Stimulated activated CD4-positive, alpha-beta T cell treated with anti-CD3 and anti-CD28 coated beads, Interleukin-1b, Interleukin-23, amount 100 ng/mL, for 4 hours (primary cell): Measurements from ENCODE around the gene SERINC5.
"Not testable (repeated sequence)": the region's sequence is repeated elsewhere in the genome, so short reads cannot be mapped to it uniquely, and the experiment has no call there.

Experiments
- DNase-seq, 2 donors: peaks; one replicate each; pipeline ENCODE4 v3.0.0-alpha.2; 2020; ENCODE audit warnings: low read depth in 2 of 2

Gene SERINC5

DNA sequence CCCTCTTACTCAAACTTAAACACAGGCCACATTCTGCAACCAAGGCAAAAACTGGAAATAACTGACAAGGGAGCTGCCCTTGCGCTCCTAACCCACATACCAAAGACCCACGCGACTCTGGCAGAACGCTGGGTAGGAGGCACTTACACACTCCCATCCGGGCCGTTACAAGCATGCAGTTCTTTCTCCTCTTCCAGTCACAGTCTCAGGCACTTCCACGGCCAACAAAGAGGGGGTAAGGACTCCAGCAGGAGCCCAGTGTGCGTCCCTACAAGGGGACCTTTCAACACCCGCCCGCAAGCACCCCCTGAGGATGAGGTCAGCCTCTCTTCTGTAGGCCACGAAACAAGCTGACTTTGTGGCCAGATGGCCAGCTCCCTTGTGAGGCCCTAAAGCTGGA lies 57.4 kb downstream of the SERINC5 start:
- no peak for DNase-seq

DNA sequence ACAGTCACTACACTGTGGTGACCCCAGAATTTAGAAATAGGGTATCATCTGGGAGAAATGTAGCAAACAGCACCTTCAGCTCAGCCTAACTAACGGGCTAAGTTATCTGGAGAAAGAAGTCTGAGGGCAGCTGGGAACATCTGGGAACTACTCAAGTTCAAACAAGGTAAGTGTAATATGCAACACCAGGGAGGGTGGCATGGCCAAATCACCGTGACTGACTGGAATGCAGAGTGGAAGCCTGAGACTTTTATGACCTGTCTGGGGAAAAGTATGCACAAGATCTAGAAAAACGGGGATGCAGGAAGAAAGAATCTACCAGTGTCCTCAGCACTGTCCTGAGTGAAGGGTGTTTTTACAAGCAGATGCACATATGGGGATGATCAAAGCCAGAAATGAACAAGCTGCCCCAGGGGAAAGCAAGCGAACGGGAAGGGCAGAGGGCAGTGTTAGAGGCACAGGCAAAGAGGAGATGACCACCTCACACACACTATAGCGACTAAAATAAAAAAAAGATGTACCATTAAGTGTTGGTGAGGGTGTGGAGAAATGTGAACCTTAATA lies 59.9 kb downstream of the SERINC5 start:
- no peak for DNase-seq

DNA sequence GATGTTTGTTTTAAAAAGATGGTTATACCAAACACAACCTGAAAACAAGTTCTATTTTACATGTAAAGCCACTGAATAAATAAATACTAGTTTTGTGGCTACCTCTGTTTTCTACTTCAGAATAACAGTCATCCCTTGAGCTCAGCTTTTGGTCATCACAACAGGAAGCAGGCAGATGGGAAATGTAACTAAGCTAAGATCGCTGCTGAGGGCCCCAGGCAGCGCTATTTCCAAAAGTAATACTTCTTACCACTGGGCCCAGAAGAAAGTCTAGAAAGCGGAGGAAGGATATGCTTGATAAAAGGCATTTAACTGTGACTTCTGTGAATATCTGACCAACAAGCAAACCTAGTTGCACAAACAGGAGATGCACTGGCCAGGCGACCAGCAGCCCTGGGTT lies 61.4 kb downstream of the SERINC5 start:
- DNase-seq: no peak

DNA sequence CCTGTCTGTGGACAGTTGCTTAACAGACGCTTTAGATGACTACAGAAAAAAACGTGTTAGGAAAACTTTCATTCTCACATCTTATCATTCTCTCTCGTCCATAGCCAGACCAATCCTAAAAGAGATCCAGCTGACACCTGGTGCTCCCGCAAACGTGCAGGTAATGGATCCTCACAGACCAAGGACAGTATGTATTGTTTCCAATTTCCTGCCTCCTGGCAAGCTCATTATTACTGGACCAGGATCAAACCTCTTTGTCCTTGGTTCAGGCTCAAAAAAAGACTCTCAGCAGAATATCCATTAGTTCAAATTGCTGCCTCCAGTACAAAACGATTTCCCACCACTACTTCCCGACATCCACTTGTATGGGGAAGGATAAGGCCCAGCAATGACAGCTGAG lies 62.4 kb downstream of the SERINC5 start:
- DNase-seq: no peak

DNA sequence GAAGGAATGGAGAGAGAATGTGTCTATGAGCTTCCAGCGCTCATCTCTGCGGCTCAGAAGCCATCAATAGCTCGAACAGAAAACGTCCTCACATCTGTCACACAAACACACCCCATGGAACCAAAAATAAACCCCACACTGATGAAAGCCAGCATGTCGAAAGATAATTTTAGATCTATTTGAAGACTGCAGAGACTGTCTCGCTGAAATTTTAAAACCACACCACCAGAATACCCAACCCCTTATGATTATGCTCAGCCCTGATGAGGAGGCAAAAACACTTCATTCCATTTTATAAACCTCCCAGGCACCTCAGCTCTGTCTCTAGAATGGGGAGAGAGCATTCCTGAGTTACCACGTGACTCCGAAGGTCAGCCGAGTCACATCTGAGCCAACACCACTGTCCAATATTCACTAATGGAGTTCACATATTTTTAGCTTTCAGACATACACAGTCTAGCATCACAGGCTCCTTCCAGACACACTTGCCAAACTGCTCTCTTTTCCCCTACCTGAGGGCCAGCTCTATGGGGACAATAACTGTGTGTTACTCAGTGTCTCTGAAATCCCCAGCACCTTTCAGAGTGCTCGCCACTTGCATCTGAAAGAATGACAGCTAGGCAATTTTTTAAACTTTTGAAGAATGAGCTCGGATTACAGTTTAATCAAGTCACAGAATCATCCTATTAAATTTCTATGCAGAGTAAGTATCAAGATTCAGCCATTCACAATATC lies 63.2 kb downstream of the SERINC5 start:
- DNase-seq: no peak

DNA sequence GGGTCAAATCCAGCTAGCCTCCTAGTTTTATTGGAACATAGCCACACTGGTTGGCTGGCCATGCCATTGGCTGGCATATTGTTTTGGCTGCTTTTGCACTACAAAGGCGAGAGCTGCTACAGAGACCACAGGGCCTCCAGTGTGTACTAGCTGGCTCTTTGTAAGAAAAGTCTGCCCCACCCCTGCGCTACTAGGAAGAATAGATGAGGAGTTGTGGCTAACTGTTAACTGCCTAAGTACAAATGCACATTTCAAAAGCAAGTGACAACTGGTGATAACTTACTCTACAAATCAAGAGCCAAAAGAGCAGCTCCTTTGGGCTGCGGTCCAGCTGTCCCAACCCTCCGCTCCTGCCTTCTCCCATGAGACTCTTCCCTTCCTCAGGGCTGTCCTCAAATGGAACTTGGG lies 63.9 kb downstream of the SERINC5 start:
- no peak for DNase-seq

DNA sequence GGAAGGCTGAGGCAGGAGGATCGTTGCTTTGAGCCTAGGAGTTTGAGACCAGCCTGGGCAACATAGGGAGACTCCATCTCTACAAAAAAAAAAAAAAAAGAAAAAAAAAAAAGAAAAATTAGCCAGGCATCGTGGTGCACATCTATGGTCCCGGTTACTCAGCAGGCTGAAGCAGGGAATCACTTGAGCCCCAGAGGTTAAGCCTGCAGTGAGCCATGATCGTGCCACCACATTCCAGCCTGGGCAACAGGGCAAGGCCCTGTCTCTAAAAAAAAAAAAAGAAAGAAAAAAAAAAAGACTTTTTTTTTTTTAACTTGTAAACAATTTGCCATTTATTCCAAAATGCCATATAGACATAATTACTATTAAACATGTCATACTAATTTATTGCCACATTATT lies 64.5 kb downstream of the SERINC5 start:
- no peak for DNase-seq

DNA sequence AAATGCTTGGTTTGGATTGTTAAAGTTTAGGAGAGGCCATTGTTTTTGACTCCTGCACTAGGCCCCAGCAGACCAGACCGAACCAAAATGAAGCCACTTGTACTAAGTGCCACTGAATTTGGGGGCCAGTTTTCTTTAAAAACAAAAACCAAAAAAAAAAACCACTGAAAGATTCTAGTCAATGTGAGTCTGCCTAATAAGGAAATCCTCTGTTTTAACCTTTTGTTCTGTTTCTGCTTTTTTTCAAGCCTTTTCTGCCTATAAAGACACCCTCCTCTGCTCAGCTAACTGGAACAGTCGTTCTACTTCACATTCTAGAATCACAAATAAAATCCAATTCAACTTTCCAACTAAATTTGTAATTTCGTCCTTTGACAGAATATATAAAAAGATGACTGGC lies 64.9 kb downstream of the SERINC5 start:
- no peak for DNase-seq

DNA sequence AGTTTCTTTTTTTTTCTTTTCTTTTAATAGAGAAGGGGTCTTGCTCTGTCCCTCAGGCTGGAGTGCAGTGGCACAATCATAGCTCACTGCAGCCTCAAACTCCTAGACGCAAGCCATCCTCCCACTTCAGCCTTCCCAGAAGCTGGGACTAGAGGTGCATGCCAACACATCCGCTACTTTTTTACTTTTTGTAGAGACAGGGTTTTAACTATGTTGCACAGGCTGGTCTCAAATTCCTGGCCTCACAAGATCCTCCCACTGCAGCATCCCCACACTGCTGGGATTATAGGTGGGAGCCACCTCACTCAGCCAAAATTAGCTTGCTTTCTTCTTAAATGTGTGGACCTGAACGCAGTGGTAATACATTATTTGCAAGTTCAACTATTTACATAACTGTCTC lies 66.1 kb downstream of the SERINC5 start:
- DNase-seq: no peak

DNA sequence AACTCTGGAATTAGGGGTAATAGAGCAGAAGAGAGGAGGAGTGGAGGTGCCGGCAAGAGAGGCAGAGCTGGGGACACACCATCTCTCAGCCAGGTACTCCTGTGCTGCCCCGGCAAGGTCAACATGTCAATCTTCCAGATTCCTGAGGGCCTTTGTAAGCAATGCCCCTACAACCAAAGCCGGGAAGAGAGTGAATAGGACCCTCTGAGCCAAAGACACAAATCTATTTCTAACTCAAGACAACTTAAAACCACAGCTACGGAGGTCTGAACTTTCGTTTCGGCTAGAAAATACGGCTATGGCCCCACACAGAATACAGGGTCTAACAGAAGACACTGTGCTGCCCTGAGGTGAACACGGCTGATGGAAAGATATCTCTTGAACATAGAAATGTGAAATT lies 66.6 kb downstream of the SERINC5 start:
- DNase-seq: no peak

DNA sequence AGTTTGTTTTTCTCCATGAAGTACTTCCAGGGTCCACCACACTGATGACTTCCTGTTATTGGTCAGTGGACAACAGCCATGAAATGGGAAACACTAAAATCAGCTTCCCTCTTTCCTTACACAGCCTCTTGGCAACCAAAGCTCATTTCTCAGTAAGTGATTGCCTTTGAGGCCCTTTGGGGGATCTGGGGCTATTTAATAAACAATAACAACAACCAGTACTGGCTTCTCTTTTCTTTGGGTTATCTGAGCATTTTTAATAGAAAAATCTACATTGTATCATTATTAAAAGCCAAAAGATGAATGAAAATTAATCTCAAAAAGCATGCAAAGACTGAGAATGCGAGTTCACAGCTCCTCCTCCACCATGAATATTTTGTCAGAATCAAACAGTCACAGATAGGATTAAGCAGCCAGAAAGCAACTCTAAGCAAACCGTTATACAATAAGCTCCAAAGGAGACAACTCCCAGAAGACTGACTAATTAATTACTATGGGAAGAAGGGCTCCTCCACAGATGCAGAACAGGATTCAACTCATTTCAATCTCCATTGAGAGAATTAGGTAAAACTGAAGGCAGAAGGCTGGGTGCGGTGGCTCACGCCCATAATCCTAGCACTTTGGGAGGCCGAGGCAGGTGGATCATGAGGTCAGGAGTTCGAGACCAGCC lies 68.3 kb downstream of the SERINC5 start:
- DNase-seq: no peak

DNA sequence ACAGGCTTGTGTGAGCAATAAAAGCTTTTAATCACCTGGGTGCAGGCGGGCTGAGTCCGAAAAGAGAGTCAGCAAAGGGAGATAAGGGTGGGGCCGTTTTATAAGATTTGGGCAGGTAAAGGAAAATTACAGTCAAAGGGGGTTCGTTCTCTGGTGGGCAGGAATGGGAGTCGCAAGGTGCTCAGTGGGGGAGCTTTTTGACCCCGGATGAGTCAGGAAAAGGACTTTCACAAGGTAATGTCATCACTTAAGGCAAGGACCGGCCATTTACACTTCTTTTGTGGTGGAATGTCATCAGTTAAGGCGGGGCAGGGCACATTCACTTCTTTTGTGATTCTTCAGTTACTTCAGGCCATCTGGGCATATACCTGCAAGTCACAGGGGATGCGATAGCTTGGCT lies 70.3 kb downstream of the SERINC5 start:
- not testable (repeated sequence) for DNase-seq

DNA sequence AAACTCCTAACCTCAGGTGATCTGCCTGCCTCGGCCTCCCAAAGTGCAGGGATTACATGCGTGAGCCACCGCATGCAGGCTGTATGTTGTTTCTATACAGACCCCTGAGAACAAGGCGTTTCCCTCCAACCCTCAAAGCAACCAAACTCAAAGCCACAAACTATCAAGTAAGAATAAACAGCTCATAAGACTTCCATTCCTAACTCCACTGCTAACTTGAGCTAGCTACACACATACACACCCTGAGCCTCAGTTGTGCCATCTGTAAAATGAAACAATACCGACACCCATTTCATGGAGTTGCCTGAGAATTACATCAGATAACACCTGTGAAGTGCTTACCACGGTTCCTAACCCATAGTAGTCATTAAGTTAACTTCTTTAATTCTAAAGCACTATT lies 70.8 kb downstream of the SERINC5 start:
- no peak for DNase-seq

DNA sequence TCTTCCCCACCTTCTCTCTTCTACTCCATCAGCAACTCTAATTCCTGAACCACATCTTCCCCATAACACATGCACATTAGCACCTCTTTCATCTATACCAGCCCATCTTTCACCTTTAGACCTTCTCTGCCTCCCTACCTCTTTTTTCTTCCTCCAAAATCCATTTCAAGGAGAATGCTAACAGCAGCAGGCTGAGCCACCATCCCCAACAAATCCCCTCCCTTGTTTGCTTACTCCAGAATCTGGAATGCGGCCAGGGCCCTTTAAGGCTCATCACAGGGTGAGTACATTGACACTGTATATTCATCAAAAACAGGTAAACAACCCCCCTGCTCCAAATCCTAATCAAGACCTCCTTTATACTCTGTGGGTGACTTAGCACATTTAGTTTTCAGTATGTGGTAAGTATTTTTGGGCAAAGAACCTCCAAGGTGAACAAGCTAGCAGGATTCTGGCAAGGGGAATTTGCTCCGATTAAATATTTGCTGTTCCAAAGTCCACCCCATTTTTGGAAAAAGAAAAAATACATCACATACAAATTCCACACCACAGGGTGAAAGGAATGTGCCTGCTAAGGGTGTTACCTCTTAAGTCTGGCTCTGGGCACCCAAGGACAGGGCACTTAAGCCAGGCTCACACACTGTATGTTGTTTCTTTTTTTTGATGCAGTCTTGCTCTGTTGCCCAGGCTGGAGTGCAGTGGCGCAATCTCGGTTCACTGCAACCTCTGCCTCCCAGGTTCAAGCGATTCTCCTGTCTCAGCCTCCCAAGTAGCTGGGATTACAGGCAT lies 71.4 kb downstream of the SERINC5 start:
- no peak for DNase-seq

DNA sequence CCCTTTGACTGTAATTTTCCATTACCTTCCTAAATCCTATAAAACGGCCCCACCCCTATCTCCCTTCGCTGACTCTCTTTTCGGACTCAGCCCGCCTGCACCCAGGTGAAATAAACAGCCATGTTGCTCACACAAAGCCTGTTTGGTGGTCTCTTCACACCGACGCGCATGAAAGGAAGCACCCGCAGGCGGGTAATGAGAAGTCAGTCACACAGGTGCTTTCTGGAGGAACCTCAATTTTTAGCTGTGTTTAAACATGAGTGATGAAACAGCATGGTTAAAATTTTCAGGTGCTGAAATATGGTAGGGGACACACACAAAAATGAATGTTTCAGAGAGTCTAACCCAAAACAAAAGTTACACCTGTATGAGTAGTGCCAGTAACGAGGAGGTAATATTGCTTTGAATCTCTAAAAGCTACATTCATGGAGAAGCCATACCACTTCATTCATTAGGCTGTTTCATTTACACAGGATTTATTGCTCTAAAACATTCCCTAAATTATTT lies 72.1 kb downstream of the SERINC5 start:
- not testable (repeated sequence) for DNase-seq

DNA sequence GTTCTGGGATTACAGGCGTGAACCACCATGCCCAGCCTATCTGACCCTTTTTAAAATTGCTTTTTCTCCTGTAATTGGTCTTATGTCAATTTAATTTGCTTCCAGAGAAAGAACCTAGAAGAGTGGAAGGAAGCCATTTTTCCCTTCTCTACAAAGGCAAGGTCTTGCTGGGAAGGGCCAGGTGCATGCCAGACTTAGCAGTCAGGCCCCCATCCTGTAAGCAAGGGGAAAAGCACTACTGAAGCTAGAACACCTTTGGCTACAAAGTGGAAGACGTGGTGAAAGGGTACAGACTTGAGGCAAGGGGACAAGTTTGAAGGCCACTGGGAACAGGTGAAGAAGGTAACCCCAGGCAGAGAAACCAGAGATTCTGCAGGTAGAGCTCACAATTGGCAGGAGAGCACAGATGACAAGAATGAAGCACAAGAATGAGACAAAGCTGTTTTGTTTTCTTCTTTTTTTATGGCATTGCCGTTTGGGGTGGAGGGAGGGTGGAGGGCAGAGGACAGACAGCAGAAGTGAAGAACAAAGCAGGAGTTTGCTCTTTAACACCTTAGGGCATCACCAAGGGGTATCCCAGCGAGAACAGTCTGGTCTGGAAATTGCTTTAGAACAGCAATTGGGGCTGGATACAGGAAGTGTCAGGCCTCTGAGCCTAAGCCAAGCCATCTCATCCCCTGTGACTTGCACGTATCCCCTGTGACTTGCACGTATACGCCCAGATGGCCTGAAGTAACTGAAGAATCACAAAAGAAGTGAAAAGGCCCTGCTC lies 72.9 kb downstream of the SERINC5 start:
- no peak for DNase-seq

DNA sequence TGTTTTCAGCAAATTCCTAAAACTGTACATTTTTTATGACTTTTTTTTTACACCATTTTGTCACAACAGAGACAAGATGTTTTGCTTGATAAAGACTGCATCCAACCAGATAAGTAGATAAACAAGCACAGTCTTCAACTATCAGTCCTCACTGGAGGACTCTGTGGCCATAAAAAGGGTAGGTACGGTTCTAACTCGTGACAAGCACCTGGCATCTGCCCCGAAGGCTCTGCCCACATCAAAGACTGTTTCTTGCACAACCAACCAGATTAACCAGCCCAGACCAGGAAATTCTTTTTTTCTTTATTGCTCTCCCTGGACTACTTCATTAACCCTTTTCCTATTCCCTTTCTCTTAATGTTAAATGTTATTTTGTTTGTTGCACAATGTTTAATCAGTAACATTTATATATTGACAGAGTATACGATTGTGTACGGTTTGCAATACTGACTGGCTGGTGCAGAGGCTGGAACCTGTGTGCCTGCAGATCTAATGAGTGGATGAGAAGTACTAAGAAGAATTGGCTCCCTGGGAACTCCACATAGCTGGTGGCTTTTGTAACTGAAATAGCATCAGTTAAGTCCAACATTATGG lies 74.1 kb downstream of the SERINC5 start:
- DNase-seq: peak in 1 of 2 donors; percentile 21

DNA sequence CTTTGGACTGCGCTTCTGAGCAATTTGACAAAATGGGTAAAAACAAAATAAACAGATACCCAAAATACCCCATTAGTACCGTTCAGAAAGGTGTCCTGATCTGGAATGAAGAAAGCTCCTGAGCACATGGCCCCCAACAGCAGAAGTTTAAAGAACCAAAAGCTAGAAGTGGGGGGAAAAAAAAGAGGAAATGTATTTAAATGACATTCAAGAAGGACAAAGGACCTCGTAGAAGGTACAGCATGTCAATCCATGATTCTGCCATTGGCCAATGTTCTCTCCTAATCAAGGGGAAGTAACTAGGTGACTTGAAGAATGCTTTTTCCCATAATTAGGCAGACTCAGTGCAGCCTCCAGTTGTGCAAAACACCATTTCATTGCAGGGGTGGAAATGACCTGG lies 78.6 kb downstream of the SERINC5 start:
- no peak for DNase-seq

DNA sequence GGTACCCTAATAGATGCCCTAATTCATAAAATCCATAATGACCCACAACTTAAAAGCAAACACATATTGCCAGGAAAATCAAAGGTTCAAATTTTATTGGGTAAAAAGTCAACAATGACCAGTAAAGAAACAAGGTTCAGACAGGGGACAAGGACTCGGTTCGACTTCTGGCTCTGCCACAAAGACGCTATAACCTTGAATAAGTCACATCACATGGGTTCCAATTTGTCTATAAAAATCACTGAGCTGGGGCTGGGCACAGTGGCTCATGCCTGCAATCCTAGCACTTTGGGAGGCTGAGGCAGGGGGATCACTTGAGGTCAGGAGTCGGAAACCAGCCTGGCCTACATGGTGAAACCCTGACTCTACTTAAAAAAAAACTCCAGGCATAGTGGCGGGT lies 80.5 kb downstream of the SERINC5 start:
- no peak for DNase-seq

DNA sequence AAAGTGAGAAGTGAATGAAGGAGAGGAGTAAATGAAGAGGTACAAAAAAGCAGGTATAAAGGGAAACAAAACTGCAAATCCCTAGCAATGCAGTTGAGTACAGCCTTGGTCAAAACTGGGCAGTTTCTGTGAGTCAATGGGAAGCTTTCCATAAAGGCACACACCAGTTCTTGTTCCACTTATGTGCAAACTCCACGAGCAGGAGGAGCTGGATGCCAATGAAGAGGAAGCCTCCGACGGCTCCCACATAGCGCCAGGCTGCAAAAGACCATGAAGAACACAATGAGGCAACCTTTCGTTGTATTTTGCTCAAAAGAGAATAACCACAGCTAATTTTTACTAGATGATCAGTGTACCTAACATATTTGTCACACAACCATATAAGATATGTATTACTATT lies 81.1 kb downstream of the SERINC5 start:
- DNase-seq: no peak

DNA sequence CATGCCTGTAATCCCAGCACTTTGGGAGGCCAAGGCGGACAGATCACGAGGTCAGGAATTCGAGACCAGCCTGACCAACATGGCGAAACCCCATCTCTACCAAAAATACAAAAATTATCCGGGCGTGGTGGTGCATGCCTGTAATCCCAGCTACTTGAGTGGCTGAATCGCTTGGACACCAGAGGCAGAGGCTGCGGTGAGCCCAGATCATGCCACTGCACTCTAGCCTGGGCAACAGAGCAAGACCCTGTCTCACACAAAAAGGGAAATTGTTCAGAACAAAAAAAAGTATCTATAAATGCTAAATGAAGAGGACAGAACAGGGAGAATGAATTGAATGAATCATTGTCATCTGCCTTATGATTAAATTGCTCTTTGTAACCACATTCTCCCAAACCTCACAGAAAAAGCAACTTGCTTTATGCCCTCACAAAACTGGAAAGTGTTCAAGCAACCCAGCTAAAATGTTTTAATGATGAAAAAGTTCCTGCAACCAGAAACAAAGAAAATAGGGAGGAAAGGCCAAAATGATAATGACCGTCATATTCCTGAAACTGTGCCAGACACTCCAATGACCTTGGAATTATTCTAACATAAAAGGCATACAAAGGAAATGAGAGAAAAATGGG lies 83.7 kb downstream of the SERINC5 start:
- DNase-seq: no peak
